HPDE6-E6E7 (cell line): ENCODE data around the gene RILP.

ENCODE experiments used
- DNase-seq: peaks from one replicate; pipeline ENCODE4 v3.0.0; 2011; ENCODE audit warnings: missing footprints; ENCODE audit errors: extremely low spot score

The RILP gene

DNA sequence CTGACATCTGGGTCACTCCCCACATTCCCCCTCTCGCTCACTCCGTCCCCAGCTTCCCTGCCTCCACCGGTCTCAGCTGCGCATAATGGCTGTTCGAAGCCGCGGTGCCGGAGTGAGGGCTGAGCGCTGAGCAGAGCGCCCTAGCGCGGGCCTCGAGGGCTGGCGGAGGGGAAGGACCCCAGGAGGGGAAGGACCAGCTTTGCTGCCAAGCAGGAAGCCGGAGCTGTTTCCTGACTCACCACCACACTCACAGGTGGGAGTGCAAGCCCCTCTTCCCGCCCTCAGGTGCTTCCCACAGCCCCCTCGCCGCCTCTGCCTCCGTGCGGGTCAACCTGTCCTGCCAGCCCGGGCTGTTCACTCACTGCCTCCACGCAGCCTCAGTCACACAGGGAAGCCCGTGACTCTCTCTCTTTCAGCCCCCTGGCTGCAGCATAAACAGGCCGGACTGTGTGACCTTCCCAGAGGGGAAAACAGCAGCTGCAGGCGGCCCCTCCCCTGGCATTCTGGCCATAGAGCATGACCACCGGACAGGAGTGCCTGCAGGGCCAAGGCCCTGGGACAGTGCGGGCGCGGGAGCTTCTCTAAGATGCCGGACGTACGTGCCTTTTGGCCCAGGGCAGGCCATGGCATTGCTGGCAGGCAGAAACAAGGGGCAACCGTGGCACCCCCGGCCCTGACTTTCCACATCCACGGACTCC, 44.7 kb downstream of the RILP start:
- no peak for DNase-seq

DNA sequence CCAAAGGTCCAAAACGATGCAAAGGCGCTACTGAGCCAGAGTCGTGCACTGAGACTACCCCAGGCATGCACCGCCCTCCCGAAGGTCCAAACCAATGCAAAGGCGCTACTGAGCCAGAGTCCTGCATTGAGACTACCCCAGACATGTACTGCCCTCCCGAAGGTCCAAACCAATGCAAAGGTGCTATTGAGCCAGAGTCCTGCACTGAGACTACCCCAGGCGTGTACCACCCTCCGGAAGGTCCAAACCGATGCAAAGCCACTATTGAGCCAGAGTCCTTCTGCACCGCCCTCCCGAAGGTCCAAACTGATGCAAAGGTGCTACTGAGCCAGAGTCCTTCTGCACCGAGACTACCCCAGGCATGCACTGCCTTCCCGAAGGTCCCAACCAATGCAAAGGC, 48.1 kb downstream of the RILP start:
- DNase-seq, result no peak

DNA sequence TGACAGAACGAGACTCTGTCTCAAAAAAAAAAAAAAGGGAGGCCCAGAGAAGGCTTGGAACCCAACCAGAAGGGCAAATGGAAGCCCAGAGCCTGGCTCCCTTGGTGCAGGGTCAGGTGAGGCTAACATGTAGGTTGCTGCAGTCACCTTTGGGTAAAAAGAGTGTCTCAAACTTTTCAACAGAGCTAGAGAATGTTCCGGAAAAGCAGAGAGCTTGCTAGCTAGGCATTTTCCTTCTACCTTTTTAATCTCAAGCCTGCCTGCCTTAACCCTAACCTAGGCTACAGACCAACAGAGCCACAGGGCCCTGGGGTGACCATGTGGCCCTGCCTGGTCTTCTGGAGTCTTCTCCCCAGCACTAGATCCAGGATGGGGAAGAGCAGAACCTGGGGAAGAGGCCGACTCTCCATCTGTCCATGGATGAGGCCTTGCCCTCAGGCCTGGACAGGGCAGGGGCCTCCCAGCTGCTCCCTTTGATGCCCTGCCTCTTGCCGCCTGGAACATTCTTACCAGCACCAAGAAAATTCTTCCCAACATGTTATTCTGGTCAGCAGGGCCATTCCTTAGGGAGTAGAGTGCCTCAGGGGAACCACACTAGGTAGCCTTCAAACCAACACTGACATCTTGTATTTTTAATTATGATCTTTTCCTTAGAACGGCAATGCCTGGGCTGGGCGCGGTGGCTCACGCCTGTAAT, 51.1 kb downstream of the RILP start:
- DNase-seq, result no peak

DNA sequence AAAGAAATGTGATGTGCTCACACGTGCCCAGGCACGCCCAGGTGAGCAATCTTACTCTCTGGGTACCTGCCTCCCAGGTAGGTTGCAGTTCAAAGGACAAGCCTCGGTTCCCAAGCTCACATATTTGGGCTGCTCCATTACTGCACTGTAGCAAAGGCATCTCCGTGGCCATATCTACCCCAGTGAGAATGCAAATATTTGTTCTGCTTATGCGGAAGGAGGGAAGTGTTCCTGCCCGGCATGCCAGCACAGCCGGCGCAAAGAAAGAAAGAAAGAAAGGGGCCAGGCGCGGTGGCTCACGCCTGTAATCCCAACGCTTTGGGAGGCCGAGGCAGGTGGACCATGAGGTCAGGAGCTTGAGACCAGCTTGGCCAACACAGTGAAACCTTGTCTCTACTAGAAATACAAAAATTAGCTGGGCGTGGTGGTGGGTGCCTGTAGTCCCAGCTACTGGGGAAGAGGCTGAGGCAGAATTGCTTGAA, 51.8 kb downstream of the RILP start:
- DNase-seq, result peak; percentile 51
